Lower leg skin (tissue), 3 donors: Measurements from ENCODE around the gene MVB12B.

Experiments used
- POLR2A ChIP-seq, 2 donors: fragments of 450-650 bp; IDR thresholded peaks; one replicate each; pipeline ENCODE4 v1.6.1; 2016 to 2017; ENCODE audit warnings: antibody characterized with exemption in 2 of 2, mild to moderate bottlenecking in 1 of 2, moderate library complexity in 1 of 2
- TF ChIP-seq, protein P1 (sequence below), 3 donors: fragments of 450-650 bp; IDR thresholded peaks; one replicate each; pipeline ENCODE4 v1.5.1; 2016; ENCODE audit warnings: antibody characterized with exemption in 3 of 3, mild to moderate bottlenecking in 3 of 3, moderate library complexity in 2 of 3

DNA sequence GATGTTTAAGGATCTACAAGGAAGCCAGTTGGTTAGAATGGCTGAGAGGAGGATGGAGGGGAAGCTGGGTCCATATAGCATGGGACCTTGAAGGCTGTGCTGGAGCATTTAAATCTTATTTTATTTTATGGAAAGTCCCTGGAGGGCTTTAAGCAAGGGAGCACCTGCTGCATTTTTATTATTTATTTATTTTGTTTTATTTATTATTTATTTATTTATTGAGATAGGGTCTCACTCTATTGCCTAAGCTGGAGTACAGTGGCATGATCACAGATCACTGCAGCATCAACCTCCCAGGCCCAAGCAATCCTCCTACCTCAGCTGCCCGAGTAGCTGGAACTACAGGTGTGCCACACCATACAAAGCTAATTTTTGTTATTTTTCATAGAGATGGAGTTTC is 4.9 kb upstream of the MVB12B start:
- TF ChIP-seq, protein P1, sequence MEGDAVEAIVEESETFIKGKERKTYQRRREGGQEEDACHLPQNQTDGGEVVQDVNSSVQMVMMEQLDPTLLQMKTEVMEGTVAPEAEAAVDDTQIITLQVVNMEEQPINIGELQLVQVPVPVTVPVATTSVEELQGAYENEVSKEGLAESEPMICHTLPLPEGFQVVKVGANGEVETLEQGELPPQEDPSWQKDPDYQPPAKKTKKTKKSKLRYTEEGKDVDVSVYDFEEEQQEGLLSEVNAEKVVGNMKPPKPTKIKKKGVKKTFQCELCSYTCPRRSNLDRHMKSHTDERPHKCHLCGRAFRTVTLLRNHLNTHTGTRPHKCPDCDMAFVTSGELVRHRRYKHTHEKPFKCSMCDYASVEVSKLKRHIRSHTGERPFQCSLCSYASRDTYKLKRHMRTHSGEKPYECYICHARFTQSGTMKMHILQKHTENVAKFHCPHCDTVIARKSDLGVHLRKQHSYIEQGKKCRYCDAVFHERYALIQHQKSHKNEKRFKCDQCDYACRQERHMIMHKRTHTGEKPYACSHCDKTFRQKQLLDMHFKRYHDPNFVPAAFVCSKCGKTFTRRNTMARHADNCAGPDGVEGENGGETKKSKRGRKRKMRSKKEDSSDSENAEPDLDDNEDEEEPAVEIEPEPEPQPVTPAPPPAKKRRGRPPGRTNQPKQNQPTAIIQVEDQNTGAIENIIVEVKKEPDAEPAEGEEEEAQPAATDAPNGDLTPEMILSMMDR (IDR thresholded peaks at IDR 0.05), result no peak
- TF ChIP-seq POLR2A (IDR thresholded peaks at IDR 0.05), result no peak
